Measurements from ENCODE around the gene VMP1. TPM values are rescaled to one million over a fixed set of nuclear protein-coding genes. Genes with fewer than 3 reads are reported as not detected.
A peak's percentile ranks its signal among the peaks of the same experiment; 100 is the strongest.

Gene VMP1
- total and polyA plus RNA-seq, 2 donors (not counting 1 experiment from before 2014, with no cell fraction given), result 20.4 to 83.5 TPM

DNA sequence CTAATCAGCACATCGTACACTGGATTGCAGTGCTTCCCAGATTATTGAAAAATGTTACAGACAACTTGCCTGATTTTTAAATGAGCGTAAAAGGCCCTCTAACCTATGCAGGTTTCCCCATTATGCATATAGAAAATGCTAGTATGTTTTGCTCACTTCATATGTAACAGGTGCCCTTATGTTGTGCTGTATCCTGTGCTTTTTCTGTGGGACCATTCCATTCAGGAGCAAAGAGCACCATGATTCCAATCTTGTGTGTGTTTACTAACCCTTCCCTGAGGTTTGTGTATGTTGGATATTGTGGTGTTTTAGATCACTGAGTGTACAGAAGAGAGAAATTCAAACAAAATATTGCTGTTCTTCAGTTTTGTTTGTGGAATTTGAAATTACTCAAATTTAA is 13.1 kb upstream of the VMP1 start:
- H3K9me3 Mint-ChIP-seq (ENCODE audit: insufficient read depth), result no peaks in the 10 kb centered on the region
- WGBS (ENCODE audit: insufficient coverage), result no CpG with 5 or more reads among the region's 2 CpGs
- no peaks in the 10 kb centered on the region for H3K27me3 ChIP-seq (replicated peaks in 1 of 4; ENCODE audit: control extremely low read depth in 1 of 4, control insufficient read depth in 3 of 4, insufficient read depth in 4 of 4, low read length in 3 of 4)
- no peak overlapping the region for H3K27ac ChIP-seq (ENCODE audit: low read length in 2 of 2)
- no peaks in the 10 kb centered on the region for H3K9me3 ChIP-seq (ENCODE audit: control extremely low read depth in 1 of 3, control insufficient read depth in 2 of 3, insufficient read depth in 1 of 3, low read length in 2 of 3)
- no peak overlapping the region for H3K4me3 Mint-ChIP-seq
- H3K36me3 ChIP-seq (replicated peaks in 1 of 2; ENCODE audit: control extremely low read depth in 1 of 2, control insufficient read depth in 1 of 2, extremely low read depth in 1 of 2, insufficient read depth in 2 of 2, low read length in 1 of 2), result peaks cover 29 to 82% of the 10 kb centered on the region in 2 experiments
- intact Hi-C loops (cut with micrococcal nuclease), result no loop called here
- H2AFZ ChIP-seq (ENCODE audit: insufficient read depth, low read depth, low read length, poor library complexity, severe bottlenecking), result no peak overlapping the region
- H3K79me2 ChIP-seq (ENCODE audit: control insufficient read depth, insufficient read depth, low read length), result peaks cover 39% of the 10 kb centered on the region
- H3K27ac Mint-ChIP-seq, result no peak overlapping the region
- DNase-seq, result no peak
- POLR2A ChIA-PET, result no interaction called here
- no peak overlapping the region for H3K9ac ChIP-seq (ENCODE audit: low read length)
- CTCF ChIA-PET, result no interaction called here
- no peak overlapping the region for H3K4me3 ChIP-seq (ENCODE audit: control extremely low read depth in 1 of 5, extremely low read depth in 1 of 5, insufficient read depth in 1 of 5, low read depth in 2 of 5, low read length in 4 of 5)
- H3K4me2 ChIP-seq (replicated peaks; ENCODE audit: low read depth, low read length, poor library complexity, severe bottlenecking), result no peak overlapping the region
- ATAC-seq (ENCODE audit: low read depth), result no peak
- peaks cover 20% of the 10 kb centered on the region for H3K4me1 Mint-ChIP-seq
- H4K20me1 ChIP-seq (ENCODE audit: control insufficient read depth, insufficient read depth, low read length, poor library complexity, severe bottlenecking), result peaks cover 28% of the 10 kb centered on the region
- TF ChIP-seq, protein P1, sequence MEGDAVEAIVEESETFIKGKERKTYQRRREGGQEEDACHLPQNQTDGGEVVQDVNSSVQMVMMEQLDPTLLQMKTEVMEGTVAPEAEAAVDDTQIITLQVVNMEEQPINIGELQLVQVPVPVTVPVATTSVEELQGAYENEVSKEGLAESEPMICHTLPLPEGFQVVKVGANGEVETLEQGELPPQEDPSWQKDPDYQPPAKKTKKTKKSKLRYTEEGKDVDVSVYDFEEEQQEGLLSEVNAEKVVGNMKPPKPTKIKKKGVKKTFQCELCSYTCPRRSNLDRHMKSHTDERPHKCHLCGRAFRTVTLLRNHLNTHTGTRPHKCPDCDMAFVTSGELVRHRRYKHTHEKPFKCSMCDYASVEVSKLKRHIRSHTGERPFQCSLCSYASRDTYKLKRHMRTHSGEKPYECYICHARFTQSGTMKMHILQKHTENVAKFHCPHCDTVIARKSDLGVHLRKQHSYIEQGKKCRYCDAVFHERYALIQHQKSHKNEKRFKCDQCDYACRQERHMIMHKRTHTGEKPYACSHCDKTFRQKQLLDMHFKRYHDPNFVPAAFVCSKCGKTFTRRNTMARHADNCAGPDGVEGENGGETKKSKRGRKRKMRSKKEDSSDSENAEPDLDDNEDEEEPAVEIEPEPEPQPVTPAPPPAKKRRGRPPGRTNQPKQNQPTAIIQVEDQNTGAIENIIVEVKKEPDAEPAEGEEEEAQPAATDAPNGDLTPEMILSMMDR (IDR thresholded peaks at IDR 0.05), result no peak
- no peak for TF ChIP-seq EZH2 (IDR thresholded peaks at IDR 0.05; ENCODE audit: borderline replicate concordance, insufficient read depth, low read depth, low read length, poor library complexity, severe bottlenecking)
- no peaks in the 10 kb centered on the region for H3K27me3 Mint-ChIP-seq
- no peaks in the 10 kb centered on the region for H3K4me1 ChIP-seq (ENCODE audit: control insufficient read depth in 2 of 2, insufficient read depth in 2 of 2, low read length in 2 of 2)

DNA sequence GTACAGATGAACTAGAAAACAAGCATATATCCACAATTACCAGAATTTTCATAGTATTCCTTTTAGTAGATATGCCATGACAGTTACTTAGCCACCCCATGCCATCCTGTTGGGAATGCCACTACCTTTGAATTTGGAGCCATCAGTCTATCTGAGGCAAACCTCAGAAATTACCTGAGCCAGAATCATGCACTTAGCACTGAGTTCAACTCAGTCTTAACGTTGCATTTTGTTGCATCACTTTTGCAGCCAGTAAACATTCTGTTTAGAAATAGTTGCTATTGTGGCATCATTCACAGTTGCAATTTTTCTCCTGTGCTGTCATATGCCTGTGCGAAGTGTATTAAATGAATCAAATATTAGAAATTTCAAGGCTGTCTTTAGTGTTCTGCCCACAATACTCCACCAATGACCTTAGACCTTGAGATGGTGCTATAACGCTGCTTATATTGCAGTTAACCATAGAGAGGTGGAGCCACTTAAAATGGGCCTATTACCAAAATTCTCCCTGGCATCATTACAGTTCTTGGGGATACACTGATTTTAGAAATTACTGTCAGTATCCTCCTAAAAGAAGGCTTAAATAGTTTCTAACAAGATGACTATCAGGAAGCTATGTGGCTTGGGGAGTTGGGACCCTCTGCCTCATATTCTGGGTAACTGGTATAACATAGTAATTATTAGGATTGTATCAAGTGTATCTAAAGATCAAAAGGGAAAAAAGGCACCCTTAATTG is 11.3 kb upstream of the VMP1 start:
- no CpG with 5 or more reads among the region's 3 CpGs for WGBS (ENCODE audit: insufficient coverage)
- Histone ChIP-seq H3K36me3 (replicated peaks in 1 of 2; ENCODE audit: control extremely low read depth in 1 of 2, control insufficient read depth in 1 of 2, extremely low read depth in 1 of 2, insufficient read depth in 2 of 2, low read length in 1 of 2) (peaks cover 26 to 71% of the 10 kb centered on the region in 2 experiments), H3K4me2 (replicated peaks; ENCODE audit: low read depth, low read length, poor library complexity, severe bottlenecking) (no peak overlapping the region), H3K4me1 (ENCODE audit: control insufficient read depth in 2 of 2, insufficient read depth in 2 of 2, low read length in 2 of 2) (no peaks in the 10 kb centered on the region), H2AFZ (ENCODE audit: insufficient read depth, low read depth, low read length, poor library complexity, severe bottlenecking) (no peak overlapping the region), H3K27me3 (replicated peaks in 1 of 4; ENCODE audit: control extremely low read depth in 1 of 4, control insufficient read depth in 3 of 4, insufficient read depth in 4 of 4, low read length in 3 of 4) (no peaks in the 10 kb centered on the region), H3K4me3 (ENCODE audit: control extremely low read depth in 1 of 5, extremely low read depth in 1 of 5, insufficient read depth in 1 of 5, low read depth in 2 of 5, low read length in 4 of 5) (no peak overlapping the region), H3K27ac (ENCODE audit: low read length in 2 of 2) (peak overlapping the region in 1 of 2 donors; percentile 39), H4K20me1 (ENCODE audit: control insufficient read depth, insufficient read depth, low read length, poor library complexity, severe bottlenecking) (peaks cover 31% of the 10 kb centered on the region), H3K9me3 (ENCODE audit: control extremely low read depth in 1 of 3, control insufficient read depth in 2 of 3, insufficient read depth in 1 of 3, low read length in 2 of 3) (no peaks in the 10 kb centered on the region), H3K79me2 (ENCODE audit: control insufficient read depth, insufficient read depth, low read length) (peaks cover 43% of the 10 kb centered on the region), H3K9ac (ENCODE audit: low read length) (no peak overlapping the region)
- no peaks in the 10 kb centered on the region for H3K27me3 Mint-ChIP-seq
- H3K4me3 Mint-ChIP-seq, result no peak overlapping the region
- H3K4me1 Mint-ChIP-seq, result peaks cover 29% of the 10 kb centered on the region
- no peak for DNase-seq
- H3K27ac Mint-ChIP-seq, result no peak overlapping the region
- ChIA-PET CTCF (no interaction called here), POLR2A (no interaction called here)
- intact Hi-C loops (cut with micrococcal nuclease), result no loop called here
- no peak for ATAC-seq (ENCODE audit: low read depth)
- H3K9me3 Mint-ChIP-seq (ENCODE audit: insufficient read depth), result no peaks in the 10 kb centered on the region
- no peak for TF ChIP-seq EZH2 (IDR thresholded peaks at IDR 0.05; ENCODE audit: borderline replicate concordance, insufficient read depth, low read depth, low read length, poor library complexity, severe bottlenecking)
- TF ChIP-seq, protein P1 (IDR thresholded peaks at IDR 0.05), result no peak

All from B cell (primary cell).